GM18861 (cell line): ENCODE results near the gene DYNC2I2.
"Not testable (repeated sequence)": the region's sequence is repeated elsewhere in the genome, so short reads cannot be mapped to it uniquely, and the experiment has no call there.

Source experiments
- ATAC-seq: cut with Tn5 transposase; IDR thresholded peaks from one replicate; pipeline ENCODE4 v1.9.1; 2021; ENCODE audit not compliant: unreplicated experiment

Gene DYNC2I2

DNA sequence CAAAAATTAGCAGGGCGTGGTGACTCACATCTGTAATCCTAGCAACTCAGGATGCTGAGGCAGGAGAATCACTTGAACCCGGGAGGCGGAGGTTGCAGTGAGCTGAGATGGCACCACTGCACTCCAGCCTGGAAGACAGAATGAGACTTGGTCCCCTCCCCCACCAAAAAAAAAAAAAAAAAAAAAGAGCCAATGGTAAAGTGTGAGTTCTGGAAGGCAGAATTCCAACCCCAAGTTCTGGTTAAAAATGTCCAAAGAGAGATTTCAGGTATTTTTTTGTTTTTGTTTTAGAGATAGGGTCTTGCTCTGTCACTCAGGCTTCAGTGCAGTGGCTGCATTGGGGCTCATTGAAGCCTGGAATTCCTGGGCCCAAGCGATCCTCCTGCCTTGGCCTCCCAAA lies 30.8 kb upstream of the DYNC2I2 start:
- ATAC-seq: no peak

DNA sequence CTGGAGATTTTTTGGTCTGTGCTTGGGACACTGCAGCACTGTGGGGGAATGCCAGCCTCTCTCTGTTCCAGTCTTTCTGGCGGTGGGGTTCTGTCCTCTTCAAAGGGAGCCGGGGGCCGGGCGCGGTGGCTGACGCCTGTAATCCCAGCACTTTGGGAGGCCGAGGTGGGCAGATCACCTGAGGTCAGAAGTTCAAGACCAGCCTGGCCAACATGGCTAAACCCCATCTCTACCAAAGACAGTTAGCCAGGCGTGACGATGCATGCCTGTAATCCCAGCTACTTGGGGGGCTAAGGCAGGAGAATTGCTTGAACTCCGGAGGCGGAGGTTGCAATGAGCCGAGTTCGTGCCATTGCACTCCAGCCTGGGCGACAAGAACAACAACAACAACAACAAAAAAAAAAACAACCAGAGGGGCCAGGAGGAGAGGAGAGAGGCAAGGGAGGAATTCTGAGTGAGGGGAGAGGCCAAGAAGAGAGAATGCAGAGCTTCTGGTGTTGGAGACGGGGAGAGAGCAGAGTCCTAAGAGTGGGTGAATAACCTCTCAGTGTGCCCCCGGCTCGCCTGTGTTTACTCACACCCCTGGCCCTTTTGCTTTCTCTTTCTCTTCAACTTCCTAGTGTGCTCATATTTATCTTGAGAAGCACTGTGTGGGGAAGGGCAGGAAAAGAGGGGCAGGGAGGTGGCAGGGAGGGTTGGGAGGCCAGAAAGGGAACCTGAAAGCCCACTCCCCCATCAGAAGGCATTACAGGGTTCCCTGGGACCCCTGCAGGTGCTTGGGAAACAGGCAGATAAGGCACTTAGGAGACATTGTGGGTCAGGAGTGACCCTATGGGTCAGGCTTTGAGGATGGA lies 29.2 kb upstream of the DYNC2I2 start:
- ATAC-seq: no peak

DNA sequence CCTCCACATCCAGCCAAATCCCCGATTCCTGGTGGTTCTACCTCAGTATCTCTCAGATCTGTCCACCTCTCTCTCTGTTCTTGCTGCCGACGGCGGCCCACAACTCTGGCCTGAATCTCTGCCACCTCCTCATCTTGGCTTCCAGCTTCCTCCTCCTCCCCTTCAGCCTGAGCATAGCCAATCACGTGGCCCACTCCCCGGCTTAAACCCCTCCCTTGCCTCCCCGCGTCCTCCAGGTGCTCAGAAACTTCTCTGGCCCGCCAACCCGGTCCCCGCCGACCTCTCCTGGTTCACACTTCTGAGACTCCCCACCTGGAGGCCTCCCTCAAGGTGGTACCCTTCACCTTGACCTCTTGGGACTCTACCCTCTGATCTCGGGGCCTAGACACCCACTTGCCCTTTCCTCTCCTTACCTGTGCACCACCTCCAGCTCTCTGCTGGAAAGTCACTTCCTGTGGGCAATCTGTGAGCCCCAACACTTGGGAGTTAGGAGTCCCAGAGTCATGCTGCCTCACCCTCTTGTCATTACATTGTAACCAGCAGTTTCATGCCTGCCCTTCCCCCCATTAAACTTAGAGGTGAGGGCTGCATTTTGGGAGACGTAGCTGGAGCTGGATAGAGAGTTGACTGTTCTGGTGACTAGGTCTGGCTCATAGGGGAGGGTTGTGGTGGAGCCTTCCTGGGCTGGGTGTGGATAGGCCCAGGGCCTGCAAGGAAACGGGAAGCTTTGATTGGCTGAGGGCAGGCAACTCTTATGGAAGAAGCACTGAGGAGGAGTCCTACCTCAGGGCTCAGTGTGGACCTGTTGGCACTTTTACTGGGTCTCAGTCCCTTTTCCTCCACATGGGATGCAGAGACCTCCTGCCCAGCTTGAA lies 27.9 kb upstream of the DYNC2I2 start:
- peak; percentile 25 for ATAC-seq

DNA sequence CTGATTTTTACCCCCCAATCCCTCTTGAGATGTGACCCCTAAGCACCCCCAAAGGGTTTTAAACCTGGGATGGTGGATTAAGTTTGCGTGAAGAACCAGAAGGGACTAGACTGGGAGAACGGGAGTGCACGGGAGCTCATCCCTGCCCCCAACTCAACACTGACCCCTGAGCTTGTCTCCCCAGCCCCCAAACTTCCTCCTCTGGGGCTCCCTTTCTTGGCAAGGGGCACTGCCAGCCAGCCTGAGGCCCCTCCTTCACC lies 27.3 kb upstream of the DYNC2I2 start:
- no peak for ATAC-seq

DNA sequence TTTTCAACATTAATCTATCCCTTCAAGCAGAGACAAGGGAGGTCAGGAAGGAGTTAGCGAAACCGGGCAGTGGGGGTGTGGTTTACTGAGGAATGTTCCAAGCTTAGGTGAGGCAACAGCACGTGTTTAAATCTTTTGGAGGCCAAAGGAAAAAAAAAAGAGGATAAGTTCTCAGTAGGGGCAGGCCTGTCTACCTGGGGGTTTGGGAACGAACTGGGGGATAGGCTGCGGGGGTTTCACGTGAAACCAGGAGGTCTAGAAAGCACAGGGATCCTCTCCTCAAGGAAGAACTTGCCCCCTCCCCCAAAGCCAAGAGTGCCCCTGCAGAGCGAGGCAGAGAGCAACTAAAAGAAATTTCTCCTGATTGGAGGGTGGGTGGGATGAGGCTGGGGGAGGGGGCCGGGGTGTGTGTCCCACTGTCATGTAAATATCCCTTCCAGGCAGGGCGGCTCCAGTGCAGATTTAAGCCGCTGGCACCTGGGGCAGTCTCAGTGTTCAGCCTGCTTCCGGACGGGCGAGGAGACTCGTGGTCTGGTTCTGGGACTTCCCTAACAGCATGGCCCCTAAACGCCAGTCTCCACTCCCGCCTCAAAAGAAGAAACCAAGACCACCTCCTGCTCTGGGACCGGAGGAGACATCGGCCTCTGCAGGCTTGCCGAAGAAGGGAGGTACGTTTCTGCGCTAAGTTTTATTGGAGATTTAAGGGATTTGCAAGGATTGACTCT lies 26.9 kb upstream of the DYNC2I2 start:
- ATAC-seq: no peak

DNA sequence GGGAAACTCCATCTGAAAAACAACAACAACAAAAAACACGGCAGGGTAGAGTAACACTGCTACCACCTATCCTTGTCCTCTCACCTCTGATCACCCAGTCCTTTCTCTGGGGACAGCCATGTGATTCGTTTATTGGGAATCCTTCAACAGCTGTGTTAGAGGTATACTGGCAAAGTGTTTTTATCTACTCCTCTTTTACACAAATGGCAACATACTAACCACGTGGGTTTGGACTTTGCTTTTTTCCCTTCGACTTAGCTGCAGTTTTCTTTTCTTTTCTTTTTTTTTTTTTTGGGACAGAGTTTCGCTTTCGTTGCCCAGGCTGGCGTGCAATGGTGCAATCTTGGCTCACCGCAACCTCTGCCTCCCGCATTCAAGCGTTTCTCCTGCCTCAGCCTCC lies 21.1 kb upstream of the DYNC2I2 start:
- ATAC-seq: no peak

DNA sequence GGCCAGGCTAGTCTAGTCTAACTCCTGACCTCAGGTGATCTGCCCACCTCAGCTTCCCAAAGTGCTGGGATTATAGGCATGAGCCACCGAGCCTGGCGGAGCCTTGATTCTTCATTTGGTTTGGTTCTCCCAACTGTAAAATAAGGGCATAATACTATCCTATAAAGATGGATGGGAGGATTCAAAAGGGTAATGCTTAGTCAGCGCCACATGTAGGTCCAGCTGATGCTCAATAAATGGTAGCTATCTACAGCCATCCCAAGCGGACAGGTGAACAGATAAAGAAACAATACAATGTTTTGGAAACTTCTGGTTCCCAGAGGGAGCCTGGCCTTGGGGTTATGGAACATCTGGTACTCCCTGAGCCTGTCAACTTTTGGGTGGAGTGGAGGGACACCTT lies 18.7 kb upstream of the DYNC2I2 start:
- ATAC-seq: no peak

DNA sequence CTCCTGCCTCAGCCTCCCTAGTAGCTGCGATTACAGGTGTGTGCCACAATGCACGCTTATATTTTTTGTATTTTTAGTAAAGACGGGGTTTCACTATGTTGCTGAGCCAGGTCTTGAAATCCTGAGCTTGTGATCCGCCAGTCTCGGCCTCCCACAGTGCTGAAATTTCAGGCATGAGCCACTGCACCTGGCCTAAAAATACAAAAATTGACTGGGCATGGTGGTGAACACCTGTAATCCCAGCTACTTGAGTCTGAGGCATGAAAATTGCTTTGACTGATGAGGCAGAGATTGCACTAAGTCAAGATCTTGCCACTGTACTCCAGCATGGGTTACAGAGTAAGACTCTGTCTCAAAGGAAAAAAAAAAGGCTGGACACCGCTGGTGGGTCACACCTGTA lies 13.1 kb upstream of the DYNC2I2 start:
- ATAC-seq: no peak

DNA sequence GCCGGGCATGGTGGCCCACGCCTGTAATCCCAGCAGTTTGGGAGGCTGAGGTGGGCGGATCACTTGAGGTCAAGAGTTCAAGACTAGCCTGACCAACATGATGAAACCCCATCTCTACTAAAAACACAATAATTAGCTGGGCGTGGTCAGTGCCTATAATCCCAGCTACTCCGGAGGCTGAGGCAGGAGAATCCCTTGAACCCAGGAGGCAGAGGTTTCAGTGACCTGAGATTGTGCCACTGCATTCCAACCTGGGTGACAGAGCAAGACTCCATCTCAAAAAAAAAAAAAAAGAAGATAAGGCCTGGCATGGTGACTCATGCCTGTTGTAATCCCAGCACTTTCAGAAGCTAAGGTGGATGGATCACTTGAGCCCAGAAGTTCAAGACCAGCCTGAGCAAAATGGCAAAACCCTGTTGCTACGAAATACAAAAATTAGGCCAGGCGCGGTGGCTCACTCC lies 9.9 kb upstream of the DYNC2I2 start:
- not testable (repeated sequence) for ATAC-seq

DNA sequence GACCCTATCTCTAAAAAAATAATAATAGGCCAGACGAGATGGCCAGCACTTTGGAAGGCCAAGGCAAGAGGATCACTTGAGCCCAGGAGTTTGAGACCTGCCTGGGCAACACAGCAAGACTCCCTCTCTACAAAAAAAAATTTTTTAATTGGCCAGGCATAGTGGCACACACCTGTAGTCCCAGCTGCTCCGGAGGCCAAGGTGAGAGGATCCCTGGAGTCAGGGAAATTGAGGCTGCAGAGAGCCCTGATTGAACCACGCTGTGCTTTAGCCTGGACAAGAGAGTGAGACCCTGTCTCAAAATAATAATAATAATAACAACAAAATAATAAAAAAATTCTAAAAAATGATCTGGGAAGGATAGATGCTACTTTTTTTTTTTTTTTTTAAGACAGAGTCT lies 1.1 kb upstream of the DYNC2I2 start:
- ATAC-seq: no peak

DNA sequence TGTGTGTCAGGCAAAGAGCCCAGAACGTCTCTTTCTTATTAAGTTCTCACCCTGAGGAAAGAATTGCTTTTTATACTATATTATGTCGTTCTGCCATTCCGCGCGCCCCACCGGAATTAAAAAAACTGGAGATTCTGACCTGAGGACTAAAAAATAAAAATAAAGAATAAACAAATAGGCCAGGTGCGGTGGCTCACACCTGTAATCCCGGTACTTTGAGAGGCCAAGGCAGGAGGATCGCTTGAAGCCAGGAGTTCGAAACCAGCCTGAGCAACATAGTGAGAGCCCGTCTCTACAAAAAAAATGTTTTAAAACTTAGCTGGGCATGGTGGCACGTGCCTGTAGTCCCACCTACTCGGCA lies 677 bp upstream of the DYNC2I2 start:
- no peak for ATAC-seq

DNA sequence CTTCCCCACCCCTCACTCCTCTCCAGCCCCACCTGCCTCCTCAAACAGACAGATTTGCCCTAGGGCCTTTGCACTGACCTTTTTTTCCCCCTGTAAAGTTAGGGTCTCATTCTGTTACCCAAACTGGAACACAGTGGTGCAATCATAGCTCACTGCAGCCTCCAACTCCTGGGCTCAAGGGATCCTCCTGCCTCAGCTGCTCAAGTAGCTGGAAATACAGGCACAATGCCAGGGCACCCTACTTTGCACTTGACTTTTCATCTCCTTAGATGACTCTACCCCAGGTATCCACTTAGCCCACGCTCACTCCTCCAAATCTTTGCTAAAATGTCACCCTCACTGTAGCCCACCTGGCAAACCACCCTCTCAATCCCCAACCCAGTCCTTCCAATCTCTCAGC lies 2.2 kb downstream of the DYNC2I2 start:
- ATAC-seq: no peak

DNA sequence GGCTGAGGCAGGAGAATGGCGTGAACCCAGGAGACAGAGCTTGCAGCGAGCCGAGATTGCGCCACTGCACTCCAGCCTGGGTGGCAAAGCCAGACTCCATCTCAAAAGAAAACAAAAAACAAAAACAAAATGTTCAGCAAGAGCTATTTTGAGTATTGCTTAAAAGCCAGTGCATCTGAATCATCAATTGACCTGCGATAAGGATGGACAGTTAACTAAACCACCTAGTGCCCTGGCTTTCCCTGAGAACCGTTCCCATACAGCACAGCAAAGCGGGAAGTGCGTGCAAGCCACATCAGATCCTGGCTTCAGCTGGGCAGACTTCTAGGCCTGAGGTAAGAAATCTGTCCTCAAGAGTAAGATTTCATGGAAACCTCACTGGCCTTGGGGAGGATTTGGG lies 2.7 kb downstream of the DYNC2I2 start:
- no peak for ATAC-seq

DNA sequence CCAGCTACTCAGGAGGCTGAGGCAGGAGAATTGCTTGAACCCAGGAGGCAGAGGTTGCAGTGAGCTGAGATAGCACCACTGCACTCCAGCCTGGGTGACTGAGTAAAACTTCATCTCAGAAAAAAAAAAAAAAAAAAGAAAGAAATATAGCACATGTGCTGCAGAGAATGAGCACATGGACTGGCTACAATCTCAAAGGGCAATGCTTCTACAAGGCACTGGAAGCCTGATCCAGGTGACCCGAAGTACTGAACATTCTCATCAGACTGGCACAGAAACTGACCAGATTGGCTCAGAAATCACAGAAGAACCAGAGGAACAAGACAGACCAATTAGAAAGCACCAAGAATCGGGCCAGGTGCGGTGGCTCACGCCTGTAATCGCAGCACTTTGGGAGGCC lies 4.8 kb downstream of the DYNC2I2 start:
- no peak for ATAC-seq

DNA sequence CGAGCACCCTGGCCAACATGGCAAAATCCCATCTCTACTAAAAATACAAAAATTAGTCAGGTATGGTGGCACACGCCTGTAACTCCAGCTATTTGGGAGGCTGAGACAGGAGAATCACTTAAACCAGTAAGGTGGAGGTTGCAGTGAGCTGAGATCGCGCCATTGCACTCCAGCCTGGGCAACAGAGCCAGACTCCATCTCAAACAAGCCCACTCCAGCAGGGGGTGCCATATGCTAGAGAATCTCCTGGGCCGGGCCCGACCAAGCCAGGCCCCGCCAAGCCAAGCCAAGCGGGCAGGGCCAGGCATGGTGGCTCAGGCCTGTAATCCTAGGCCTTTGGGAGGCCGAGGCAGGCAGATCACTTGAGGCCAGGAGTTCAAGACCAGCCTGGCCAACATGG lies 8.4 kb downstream of the DYNC2I2 start:
- ATAC-seq: not testable (repeated sequence)

DNA sequence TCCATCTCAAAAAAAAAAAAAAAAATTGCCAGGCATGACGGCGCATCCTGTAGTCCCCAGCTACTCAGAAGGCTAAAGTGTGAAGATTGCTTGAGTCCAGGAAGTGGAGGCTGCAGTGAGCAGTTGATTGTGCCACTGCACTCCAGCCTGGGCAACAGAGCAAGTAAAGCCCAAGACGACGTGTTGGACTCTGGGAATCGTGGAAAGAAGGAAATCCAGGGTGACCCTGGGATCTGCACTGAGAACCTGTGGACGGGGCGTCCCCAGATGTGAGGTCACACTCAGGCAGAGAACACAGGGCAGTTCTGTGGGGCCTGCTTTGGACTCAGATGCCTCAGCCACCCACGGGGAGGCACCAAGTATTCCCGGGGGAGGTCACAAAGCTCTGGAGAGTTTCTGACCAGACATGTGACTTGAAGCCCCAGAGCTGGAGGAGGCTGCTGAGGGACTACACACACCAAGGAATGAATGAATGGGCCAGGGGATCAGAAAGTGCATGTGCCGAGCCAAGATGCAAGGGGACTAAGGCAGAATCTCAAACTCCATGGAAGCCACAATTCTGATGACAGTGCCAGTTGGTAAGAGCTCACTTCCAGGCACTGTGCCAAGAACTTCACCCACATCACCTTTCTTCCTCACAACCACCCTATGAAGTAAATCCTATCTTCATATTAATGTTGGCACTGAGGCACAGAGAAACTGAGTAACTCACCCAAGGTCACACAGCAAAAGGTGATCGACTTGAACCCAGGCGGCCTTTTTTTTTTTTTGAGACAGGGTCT lies 12.9 kb downstream of the DYNC2I2 start:
- peak; percentile 67 for ATAC-seq

DNA sequence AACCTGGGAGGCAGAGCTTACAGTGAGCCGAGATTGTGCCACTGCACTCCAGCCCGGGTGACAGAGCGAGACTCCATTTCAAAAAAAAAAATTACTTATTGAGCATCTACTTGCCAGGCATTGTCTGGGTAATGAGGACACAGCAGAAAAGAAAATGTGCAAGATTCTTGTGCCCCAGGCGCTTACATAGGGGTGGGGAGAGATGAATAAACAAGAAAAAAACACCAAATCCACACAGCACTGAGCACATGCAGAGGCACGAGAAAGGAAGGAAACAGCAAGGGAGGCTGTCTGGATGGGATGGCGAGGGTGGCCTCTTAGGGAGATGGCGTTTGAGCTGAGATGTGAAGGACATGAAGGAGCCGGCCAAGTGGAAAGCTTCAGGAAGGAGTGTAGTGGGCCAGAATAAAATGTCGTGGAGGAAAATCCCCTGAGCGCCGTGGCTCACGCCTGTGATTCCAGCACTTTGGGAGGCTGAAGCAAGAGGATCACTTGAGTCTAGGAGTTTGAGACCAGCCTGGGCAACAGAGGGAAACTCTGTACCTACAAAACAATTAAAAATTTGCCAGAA lies 13.9 kb downstream of the DYNC2I2 start:
- ATAC-seq: no peak

DNA sequence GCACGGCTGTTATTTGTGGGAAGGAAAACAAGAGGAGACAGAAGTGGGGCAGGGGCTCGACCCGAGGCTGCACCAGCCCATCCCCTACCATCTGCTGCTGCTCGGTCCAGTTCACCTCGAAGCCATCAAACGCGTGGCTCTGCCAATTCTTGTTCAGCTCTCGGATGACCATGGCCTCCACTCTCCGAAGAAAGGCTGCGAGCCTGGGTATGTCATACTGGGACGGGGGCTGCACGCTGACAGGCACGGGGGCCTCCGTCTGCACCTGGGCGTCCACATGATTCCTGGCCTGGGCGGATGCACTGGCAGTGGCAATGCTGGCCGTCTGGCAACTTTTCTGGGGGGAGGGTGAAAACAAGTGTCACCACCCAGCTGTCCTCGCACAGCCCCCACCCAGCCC lies 16.0 kb downstream of the DYNC2I2 start:
- ATAC-seq: no peak

DNA sequence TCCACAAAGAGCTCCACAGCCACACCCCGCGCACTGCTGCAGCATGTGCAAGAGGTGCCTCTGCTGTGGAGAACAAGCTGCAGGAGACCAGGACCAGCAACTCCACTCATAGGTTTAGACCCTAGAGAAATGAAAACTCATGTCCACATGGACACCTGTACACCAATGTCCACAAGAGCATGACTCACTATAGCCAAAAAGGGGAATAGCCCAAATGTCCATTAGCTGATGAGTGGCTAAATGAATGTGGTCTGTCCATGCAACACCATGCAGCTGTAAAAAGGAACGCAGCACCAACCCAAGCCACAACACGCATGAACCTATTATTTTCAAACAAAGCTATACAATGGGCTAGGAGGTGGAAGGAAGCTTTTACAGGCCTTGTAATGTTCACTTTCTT lies 18.1 kb downstream of the DYNC2I2 start:
- ATAC-seq: no peak

DNA sequence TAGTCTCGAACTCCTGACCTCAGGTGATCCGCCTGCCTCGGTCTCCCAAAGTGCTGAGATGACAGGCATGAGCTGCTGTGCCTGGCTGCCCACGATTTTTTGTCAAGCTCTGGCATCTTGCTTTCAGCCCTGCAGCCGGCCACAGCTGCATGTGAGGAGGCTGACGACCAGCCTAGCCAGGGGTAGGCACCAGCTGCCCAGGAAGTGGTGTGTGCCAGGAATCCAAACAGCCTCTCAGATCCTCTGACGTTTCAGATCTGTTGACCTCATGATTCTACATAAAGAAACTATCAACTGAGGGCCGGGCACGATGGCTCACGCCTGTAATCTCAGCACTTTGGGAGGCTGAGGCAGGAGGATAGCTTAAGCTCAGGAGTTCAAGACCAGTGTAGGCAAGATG lies 19.0 kb downstream of the DYNC2I2 start:
- no peak for ATAC-seq
